MCF 10A (cell line): ENCODE measurements around the gene EP400. TPM values are rescaled to one million over a fixed set of nuclear protein-coding genes. Genes with fewer than 3 reads are reported as not detected.
"Not testable (repeated sequence)": the region's sequence is repeated elsewhere in the genome, so short reads cannot be mapped to it uniquely, and the experiment has no call there.

Experiments
- BruUV-seq: library from RNA; stranded (reverse); fragments of 400-500 nt; replicated peaks from 2 replicates; lab custom pipeline; 2021; lab: Mats Ljungman, UMichigan
- CTCF ChIA-PET: fragments of 300-600 bp; sonication (Branson Sonifier 250); formaldehyde crosslinking; extraction: SDS; loops from one replicate; lab custom pipeline; 2021; ENCODE audit warnings: antibody characterized with exemption, inconsistent platforms; lab: Yijun Ruan, JAX
- POLR2A ChIA-PET: fragments of 300-600, 350-650 bp; sonication (Branson Sonifier 250); formaldehyde crosslinking; extraction: SDS; loops from one replicate; lab custom pipeline; 2020; ENCODE audit warnings: antibody characterized with exemption, inconsistent platforms; lab: Yijun Ruan, JAX
- DNase-seq: peaks from one replicate; pipeline ENCODE4 v3.0.0-alpha.2; 2018; ENCODE audit not compliant: unreplicated experiment
- H3K27ac Mint-ChIP-seq: one replicate; pipeline ENCODE4 v1.8.0; 2022; ENCODE audit warnings: mild to moderate bottlenecking, low read depth, mixed read lengths; ENCODE audit not compliant: unreplicated experiment
- H3K27me3 Mint-ChIP-seq: one replicate; pipeline ENCODE4 v1.8.0; 2022; ENCODE audit warnings: mixed read lengths; ENCODE audit not compliant: insufficient read depth, unreplicated experiment
- H3K36me3 Mint-ChIP-seq: one replicate; pipeline ENCODE4 v1.8.0; 2022; ENCODE audit warnings: mild to moderate bottlenecking, moderate library complexity, mixed read lengths; ENCODE audit not compliant: insufficient read depth, unreplicated experiment
- H3K4me1 Mint-ChIP-seq: one replicate; pipeline ENCODE4 v1.8.0; 2022; ENCODE audit warnings: mixed read lengths; ENCODE audit not compliant: insufficient read depth, unreplicated experiment
- H3K4me3 Mint-ChIP-seq: one replicate; pipeline ENCODE4 v1.8.0; 2022; ENCODE audit warnings: mild to moderate bottlenecking, moderate library complexity, mixed read lengths; ENCODE audit not compliant: unreplicated experiment
- H3K9me3 Mint-ChIP-seq: one replicate; pipeline ENCODE4 v1.8.0; 2022; ENCODE audit warnings: mixed read lengths; ENCODE audit not compliant: unreplicated experiment
- CTCF ChIP-seq: fragments of 200-600 bp; IDR thresholded peaks from one replicate; pipeline ENCODE4 v1.8.0; 2022; ENCODE audit warnings: antibody characterized with exemption, mild to moderate bottlenecking; ENCODE audit not compliant: unreplicated experiment
- intact Hi-C: fragments of 100-400 bp; cut with micrococcal nuclease; formaldehyde crosslinking; loops from 2 replicates; pipeline ENCODE4 v1.14.1; 2022
- total RNA-seq: library from RNA; stranded (reverse); gene quantifications from 2 replicates; pipeline ENCODE4 v1.2.3, GENCODE V29; 2022

Gene EP400
- total RNA-seq, 1 experiment from 2014 or later = 52.4 TPM

GRCh38 chr12:132051718-132052117 is 102.0 kb downstream of the EP400 start:
- intact Hi-C loops, BruUV-seq, H3K27me3 Mint-ChIP-seq, H3K4me1 Mint-ChIP-seq, POLR2A ChIA-PET, H3K9me3 Mint-ChIP-seq, H3K27ac Mint-ChIP-seq, H3K4me3 Mint-ChIP-seq: not testable (repeated sequence)
- DNase-seq = peak; percentile 22
- CTCF ChIA-PET = interaction anchor here (0.6 kb wide), 1 partner anchor 1545 kb away, joined by 3 read pairs; no protein-coding TSS in a partner anchor
- TF ChIP-seq CTCF = peak; percentile 37
- peaks cover 78% of the 10 kb centered on the region for H3K36me3 Mint-ChIP-seq

DNA sequence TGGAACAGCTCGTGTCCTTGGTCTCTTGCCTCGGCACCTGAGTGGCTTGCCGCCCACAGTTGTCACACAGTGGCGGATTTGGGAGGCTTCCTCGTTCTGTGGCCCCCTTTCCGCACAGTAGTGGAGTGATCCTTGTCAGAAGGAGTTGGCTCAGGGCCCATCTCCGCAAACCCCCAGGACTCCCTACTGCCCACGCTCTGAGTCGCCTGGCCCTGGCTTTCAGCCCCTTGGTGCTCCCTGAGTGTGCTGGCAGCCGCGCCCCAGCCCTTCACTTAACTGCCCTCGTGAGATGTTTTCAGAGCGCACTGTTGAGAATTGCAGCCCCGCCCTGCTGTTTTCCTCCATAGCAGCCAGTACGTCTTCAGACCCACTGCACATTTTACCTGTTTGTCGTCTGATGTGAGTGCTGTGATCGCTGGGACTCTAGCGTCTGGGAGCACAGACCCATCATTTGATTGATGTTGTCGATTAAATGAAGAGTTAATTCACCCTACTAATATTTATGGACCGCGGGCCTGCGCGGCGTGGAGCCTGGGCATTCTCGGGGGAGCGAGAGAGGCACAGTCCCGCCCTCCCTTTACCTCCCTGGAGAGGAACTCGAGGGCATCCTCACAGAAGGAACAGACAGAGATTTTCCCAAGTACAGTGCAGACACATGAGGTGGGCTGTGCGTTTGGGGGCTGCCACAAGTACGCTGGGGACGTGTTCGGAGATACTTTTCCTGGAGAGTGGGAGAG is 102.6 kb downstream of the EP400 start:
- no peak overlapping the region for H3K4me3 Mint-ChIP-seq
- no peak for TF ChIP-seq CTCF
- H3K36me3 Mint-ChIP-seq = peaks cover 76% of the 10 kb centered on the region

DNA sequence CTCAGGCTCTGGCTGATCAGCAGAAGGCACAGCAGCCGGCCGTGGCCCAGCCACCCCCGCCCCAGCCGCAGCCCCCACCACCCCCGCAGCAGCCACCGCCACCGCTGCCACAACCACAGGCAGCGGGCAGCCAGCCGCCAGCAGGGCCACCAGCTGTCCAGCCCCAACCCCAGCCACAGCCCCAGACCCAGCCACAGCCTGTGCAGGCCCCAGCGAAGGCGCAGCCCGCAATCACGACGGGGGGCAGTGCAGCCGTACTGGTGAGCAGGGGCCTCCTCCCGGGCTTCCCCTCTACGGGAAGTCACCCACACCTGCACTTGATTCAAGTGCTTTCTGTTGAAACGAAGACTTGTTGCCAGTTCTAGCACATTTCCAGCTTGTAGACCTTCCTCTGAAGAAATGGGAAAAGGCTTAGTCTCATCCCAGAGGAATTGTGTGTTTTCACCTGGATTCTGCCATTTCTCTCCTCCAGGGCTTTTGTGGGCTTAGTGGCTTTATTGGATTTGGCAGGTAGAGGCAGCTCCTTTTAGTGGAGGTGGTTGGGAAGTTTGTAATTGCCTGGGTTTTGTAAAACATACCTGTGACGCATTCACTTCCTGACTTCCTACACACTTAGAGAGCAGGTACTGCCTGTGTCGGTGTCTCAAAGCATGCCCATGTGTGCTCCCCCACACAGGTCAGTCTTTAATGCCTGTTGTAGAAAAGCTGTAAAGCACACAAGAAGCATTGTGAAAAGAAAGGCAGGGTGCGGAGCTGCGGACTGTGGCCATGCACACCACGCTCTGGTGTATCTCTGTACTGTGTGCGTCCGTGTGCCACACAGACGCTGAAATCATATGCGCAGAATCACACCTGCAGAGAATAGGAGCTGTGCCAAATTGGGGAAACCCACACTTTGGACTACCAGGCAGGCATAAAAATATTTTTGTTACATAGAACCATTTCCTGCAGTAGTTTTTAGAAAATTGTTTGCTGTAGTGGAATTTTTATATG is 103.9 kb downstream of the EP400 start:
- H3K36me3 Mint-ChIP-seq = peaks cover 75% of the 10 kb centered on the region
- no peaks in the 10 kb centered on the region for H3K4me1 Mint-ChIP-seq
- ChIA-PET CTCF (interaction anchor here (0.7 kb wide), 1 partner anchor 16 kb away, joined by 4 read pairs; no protein-coding TSS in a partner anchor), POLR2A (no interaction called here)
- BruUV-seq = no TSS peak
- no peak for TF ChIP-seq CTCF
- no peaks in the 10 kb centered on the region for H3K27me3 Mint-ChIP-seq
- no peaks in the 10 kb centered on the region for H3K9me3 Mint-ChIP-seq
- no peak overlapping the region for H3K27ac Mint-ChIP-seq
- intact Hi-C loops = no loop called here
- no peak overlapping the region for H3K4me3 Mint-ChIP-seq
- DNase-seq = no peak

More for the DNA sequence above, 102.6 kb downstream of the EP400 start:
- intact Hi-C loops = no loop called here
- H3K27ac Mint-ChIP-seq = no peak overlapping the region
- H3K9me3 Mint-ChIP-seq = no peaks in the 10 kb centered on the region
- no peak for DNase-seq
- H3K27me3 Mint-ChIP-seq = no peaks in the 10 kb centered on the region
- H3K4me1 Mint-ChIP-seq = no peaks in the 10 kb centered on the region
- ChIA-PET CTCF (interaction anchor here (0.6 kb wide), 2 partner anchors 236 to 1546 kb away, joined by 3 read pairs; no protein-coding TSS in a partner anchor), POLR2A (no interaction called here)
- no TSS peak for BruUV-seq

DNA sequence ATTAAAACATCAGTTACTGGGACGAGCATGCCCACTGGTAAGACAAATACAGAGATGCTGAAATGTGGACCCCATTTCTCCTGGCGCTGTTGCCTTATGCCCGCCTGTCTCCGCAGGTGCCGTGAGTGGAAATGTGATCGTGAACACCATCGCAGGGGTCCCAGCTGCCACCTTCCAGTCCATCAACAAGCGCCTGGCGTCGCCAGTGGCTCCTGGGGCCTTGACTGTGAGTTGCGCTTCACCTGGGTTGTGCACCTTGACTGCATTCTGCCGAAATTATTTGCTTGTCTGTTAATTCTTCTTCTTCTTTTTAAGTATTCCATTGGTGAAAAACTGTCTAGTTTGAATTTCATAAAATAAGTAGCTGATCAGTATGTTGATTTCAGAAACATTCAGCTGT is 105.2 kb downstream of the EP400 start:
- no TSS peak for BruUV-seq
- intact Hi-C loops = no loop called here
- POLR2A ChIA-PET = no interaction called here
- H3K27ac Mint-ChIP-seq = no peak overlapping the region
- no peak for DNase-seq
- H3K36me3 Mint-ChIP-seq = peaks cover 83% of the 10 kb centered on the region
- CTCF ChIA-PET = no interaction called here
- H3K27me3 Mint-ChIP-seq = no peaks in the 10 kb centered on the region
- no peak overlapping the region for H3K4me3 Mint-ChIP-seq
- no peak for TF ChIP-seq CTCF
- no peaks in the 10 kb centered on the region for H3K9me3 Mint-ChIP-seq
- H3K4me1 Mint-ChIP-seq = no peaks in the 10 kb centered on the region
